Lower lobe of right lung (tissue), 2 donors: ENCODE results near the gene AANAT. TPM values are rescaled to one million over a fixed set of nuclear protein-coding genes. Genes with fewer than 3 reads are reported as not detected.

Experiments used
- ATAC-seq, 2 donors: fragments of 200-7000 bp; cut with Tn5 transposase; one replicate each; pipeline ENCODE4 v1.9.1; 2020 to 2022; ENCODE audit warnings: mild to moderate bottlenecking in 2 of 2, moderate library complexity in 2 of 2
- DNase-seq: peaks from one replicate; pipeline ENCODE4 v3.0.0-alpha.2; 2020
- H3K27ac ChIP-seq: fragments of 200-600 bp; one replicate; pipeline ENCODE4 v1.8.0; 2022
- H3K27me3 ChIP-seq: fragments of 200-600 bp; one replicate; pipeline ENCODE4 v1.8.0; 2022; ENCODE audit warnings: low read depth
- H3K36me3 ChIP-seq: fragments of 200-600 bp; one replicate; pipeline ENCODE4 v1.8.0; 2022; ENCODE audit warnings: mild to moderate bottlenecking
- H3K4me1 ChIP-seq: fragments of 200-600 bp; one replicate; pipeline ENCODE4 v1.8.0; 2022
- H3K4me3 ChIP-seq: fragments of 200-600 bp; one replicate; pipeline ENCODE4 v1.8.0; 2022; ENCODE audit warnings: mild to moderate bottlenecking
- H3K9me3 ChIP-seq: fragments of 200-600 bp; one replicate; pipeline ENCODE4 v1.8.0; 2022
- CTCF ChIP-seq: fragments of 200-600 bp; IDR thresholded peaks from one replicate; pipeline ENCODE4 v1.8.0; 2022; ENCODE audit warnings: antibody characterized with exemption, mild to moderate bottlenecking
- intact Hi-C: fragments of 100-400 bp; cut with DNase I; formaldehyde crosslinking; loops from one replicate; pipeline ENCODE4 v1.11.0; 2022
- total RNA-seq: library from RNA; stranded (reverse); fragmentation: NEBNext Ultra II Directional; extraction: Animal tissue kit (Norgen Biotek cat#: 25700); gene quantifications from one replicate; pipeline ENCODE4 v1.2.1, GENCODE V29; 2021
- donor health status: DM: no; HTN: yes; CAD: no; lungs with severe emphysema.

Gene AANAT
- total RNA-seq, 1 donor from 2014 or later: not detected

- Histone ChIP-seq H3K27ac (no peak overlapping the region), H3K4me1 (no peaks in the 10 kb centered on the region), H3K9me3 (no peaks in the 10 kb centered on the region), H3K27me3 (no peaks in the 10 kb centered on the region), H3K36me3 (peaks cover 54% of the 10 kb centered on the region), H3K4me3 (no peak overlapping the region)
- ATAC-seq (no peak), DNase-seq (no peak)
- intact Hi-C loops: no loop called here
- no peak for TF ChIP-seq CTCF
Observed at GRCh38 chr17:76478730-76479514, 11.5 kb downstream of the AANAT start.

- DNase-seq: no peak
- no peaks in the 10 kb centered on the region for H3K27me3 ChIP-seq
- no peaks in the 10 kb centered on the region for H3K9me3 ChIP-seq
- H3K4me3 ChIP-seq: no peak overlapping the region
- no peak for TF ChIP-seq CTCF
- H3K36me3 ChIP-seq: peaks cover 47% of the 10 kb centered on the region
- peaks cover 5% of the 10 kb centered on the region for H3K4me1 ChIP-seq
- ATAC-seq: no peak
- intact Hi-C loops: no loop called here
- no peak overlapping the region for H3K27ac ChIP-seq
Observed at GRCh38 chr17:76479515-76480060, 12.2 kb downstream of the AANAT start.

GRCh38 chr17:76480632-76481031 is 13.2 kb downstream of the AANAT start:
- TF ChIP-seq CTCF: no peak
- Histone ChIP-seq H3K9me3 (no peaks in the 10 kb centered on the region), H3K27ac (peak overlapping the region; percentile 11), H3K4me3 (no peak overlapping the region), H3K36me3 (peaks cover 39% of the 10 kb centered on the region), H3K27me3 (no peaks in the 10 kb centered on the region), H3K4me1 (peaks cover 14% of the 10 kb centered on the region)
- intact Hi-C loops: no loop called here
- ATAC-seq: no peak
- no peak for DNase-seq

GRCh38 chr17:76481071-76481655 is 13.8 kb downstream of the AANAT start:
- no peak overlapping the region for H3K4me3 ChIP-seq
- intact Hi-C loops: no loop called here
- H3K4me1 ChIP-seq: peaks cover 15% of the 10 kb centered on the region
- H3K36me3 ChIP-seq: peaks cover 39% of the 10 kb centered on the region
- no peaks in the 10 kb centered on the region for H3K27me3 ChIP-seq
- DNase-seq (no peak), ATAC-seq (peak in 1 of 2 donors; percentile 21)
- TF ChIP-seq CTCF: no peak
- H3K9me3 ChIP-seq: no peaks in the 10 kb centered on the region
- H3K27ac ChIP-seq: peak overlapping the region; percentile 11

GRCh38 chr17:76484228-76484725 is 16.9 kb downstream of the AANAT start:
- intact Hi-C loops: no loop called here
- Histone ChIP-seq H3K9me3 (no peaks in the 10 kb centered on the region), H3K27ac (no peak overlapping the region), H3K36me3 (peaks cover 19% of the 10 kb centered on the region), H3K27me3 (no peaks in the 10 kb centered on the region), H3K4me3 (no peak overlapping the region), H3K4me1 (peaks cover 15% of the 10 kb centered on the region)
- no peak for TF ChIP-seq CTCF
- DNase-seq (no peak), ATAC-seq (no peak)
